Esophagus muscularis mucosa (tissue), 4 donors: ENCODE results near the gene CROCC2. TPM values are rescaled to one million over a fixed set of nuclear protein-coding genes. Genes with fewer than 3 reads are reported as not detected.

Source experiments
- DNase-seq: peaks from one replicate; pipeline ENCODE4 v3.0.0-alpha.2; 2017; ENCODE audit errors: extremely low spot score
- H3K27ac ChIP-seq, 4 donors: fragments of 200-600 bp; sonication (generic); replicated peaks in 1 of 4; 1 replicate in 3 of 4; 2 replicates in 1 of 4; pipeline ENCODE4 v1.5.1; 2016 to 2019; ENCODE audit warnings: mild to moderate bottlenecking in 1 of 4
- H3K27me3 ChIP-seq, 4 donors: fragments of 200-600 bp; sonication (generic); one replicate each; pipeline versions ENCODE4 v1.5.1 to v1.6.0; 2016 to 2019
- H3K36me3 ChIP-seq, 4 donors: fragments of 200-600 bp; sonication (generic); one replicate each; pipeline ENCODE4 v1.5.1; 2016 to 2019
- H3K4me1 ChIP-seq, 4 donors: fragments of 200-600 bp; sonication (generic); one replicate each; pipeline ENCODE4 v1.5.1; 2016 to 2019
- H3K4me3 ChIP-seq, 4 donors: fragments of 200-600 bp; sonication (generic); 1 replicate in 2 of 4; 2 replicates in 2 of 4; pipeline ENCODE4 v1.5.1; 2016 to 2019; ENCODE audit warnings: mild to moderate bottlenecking in 4 of 4, moderate library complexity in 1 of 4
- H3K9me3 ChIP-seq, 4 donors: fragments of 200-600 bp; sonication (generic); 1 replicate in 3 of 4; 2 replicates in 1 of 4; pipeline ENCODE4 v1.5.1; 2016 to 2019
- CTCF ChIP-seq, 3 experiments: fragments of 200-600 bp in 2 of 3; fragments of 450-650 bp in 1 of 3; sonication (generic) in 2 of 3; IDR thresholded peaks; one replicate each; pipeline ENCODE4 v1.5.1; 2017 to 2019; ENCODE audit warnings: antibody characterized with exemption in 3 of 3, mild to moderate bottlenecking in 2 of 3, moderate library complexity in 1 of 3
- EP300 ChIP-seq: sonication (generic); formaldehyde crosslinking; IDR thresholded peaks from one replicate; pipeline ENCODE4 v1.6.1; 2017; ENCODE audit warnings: antibody characterized with exemption
- POLR2A ChIP-seq: fragments of 450-650 bp; IDR thresholded peaks from one replicate; pipeline ENCODE4 v1.6.1; 2017; ENCODE audit warnings: antibody characterized with exemption, moderate library complexity, mild to moderate bottlenecking, low read depth
- POLR2AphosphoS5 ChIP-seq, 2 donors: sonication (generic); formaldehyde crosslinking; IDR thresholded peaks; one replicate each; pipeline ENCODE4 v1.6.1; 2017; ENCODE audit warnings: antibody characterized with exemption in 2 of 2
- WGBS: methylation state at CpG from one replicate; pipeline ENCODE4 v1.1.5; 2018; 5-methylcytosine and 5-hydroxymethylcytosine counted together
- intact Hi-C: fragments of 100-400 bp; cut with DNase I; formaldehyde crosslinking; loops from one replicate; pipeline ENCODE4 v1.15.1; 2023
- total RNA-seq, 4 donors: library from RNA; depleted of rRNA; stranded (reverse); fragments of >200 nt; gene quantifications; one replicate each; pipeline versions ENCODE4 v1.1.0 to v1.2.1, GENCODE V29; 2016

Gene CROCC2
- total RNA-seq, 4 donors from 2014 or later = not detected

GRCh38 chr2:240926516-240927389 lies 20.6 kb downstream of the CROCC2 start:
- Histone ChIP-seq H3K4me3 (peak overlapping the region; percentile 29 to 42 (median 35)), H3K36me3 (no peaks in the 10 kb centered on the region), H3K4me1 (peaks cover 0 to 13% (median 10%) of the 10 kb centered on the region in 4 donors), H3K27ac (no peak overlapping the region), H3K9me3 (no peaks in the 10 kb centered on the region), H3K27me3 (peaks cover 0 to 36% (median 0%) of the 10 kb centered on the region in 4 donors)
- intact Hi-C loops = no loop called here
- DNase-seq = no peak
- 37% methylated on average over 25 of the region's 38 CpGs for WGBS
- TF ChIP-seq EP300 (no peak), POLR2AphosphoS5 (IDR thresholded peaks at IDR 0.05) (no peak), CTCF (IDR thresholded peaks at IDR 0.05) (no peak), POLR2A (no peak)

GRCh38 chr2:240927390-240927781 lies 21.2 kb downstream of the CROCC2 start:
- TF ChIP-seq POLR2AphosphoS5 (IDR thresholded peaks at IDR 0.05) = no peak
- TF ChIP-seq EP300 = no peak
- peaks cover 0 to 37% (median 0%) of the 10 kb centered on the region in 4 donors for H3K27me3 ChIP-seq
- H3K36me3 ChIP-seq = no peaks in the 10 kb centered on the region
- peaks cover 0 to 13% (median 10%) of the 10 kb centered on the region in 4 donors for H3K4me1 ChIP-seq
- peak overlapping the region; percentile 29 to 42 (median 35) for H3K4me3 ChIP-seq
- H3K27ac ChIP-seq = no peak overlapping the region
- WGBS = 82% methylated on average over 7 of the region's 7 CpGs
- intact Hi-C loops = no loop called here
- no peak for DNase-seq
- no peaks in the 10 kb centered on the region for H3K9me3 ChIP-seq

- Histone ChIP-seq H3K9me3 (no peaks in the 10 kb centered on the region), H3K4me1 (peaks cover 0 to 13% (median 10%) of the 10 kb centered on the region in 4 donors), H3K27ac (no peak overlapping the region), H3K27me3 (peaks cover 0 to 39% (median 0%) of the 10 kb centered on the region in 4 donors), H3K4me3 (no peak overlapping the region), H3K36me3 (no peaks in the 10 kb centered on the region)
- DNase-seq = no peak
- intact Hi-C loops = no loop called here
- no peak for TF ChIP-seq CTCF (IDR thresholded peaks at IDR 0.05)
- no peak for TF ChIP-seq POLR2A
- TF ChIP-seq POLR2AphosphoS5 (IDR thresholded peaks at IDR 0.05) = no peak
- no peak for TF ChIP-seq EP300
- 89% methylated on average over 24 of the region's 24 CpGs for WGBS
These were observed 22.6 kb downstream of the CROCC2 start for GRCh38 chr2:240928476-240929363.

- intact Hi-C loops = no loop called here
- Histone ChIP-seq H3K27ac (no peak overlapping the region), H3K36me3 (no peaks in the 10 kb centered on the region), H3K9me3 (no peaks in the 10 kb centered on the region), H3K4me3 (no peak overlapping the region), H3K27me3 (peaks cover 0 to 39% (median 0%) of the 10 kb centered on the region in 4 donors), H3K4me1 (peaks cover 0 to 13% (median 10%) of the 10 kb centered on the region in 4 donors)
- DNase-seq = no peak
- 63% methylated on average over 5 of the region's 10 CpGs for WGBS
- TF ChIP-seq CTCF (IDR thresholded peaks at IDR 0.05) = no peak
- TF ChIP-seq POLR2A = no peak
- no peak for TF ChIP-seq EP300
- no peak for TF ChIP-seq POLR2AphosphoS5 (IDR thresholded peaks at IDR 0.05)
These were observed 23.4 kb downstream of the CROCC2 start for GRCh38 chr2:240929364-240930095.
